GM19023 (cell line): ENCODE data around the gene DMWD.
"Not testable (repeated sequence)": the region's sequence is repeated elsewhere in the genome, so short reads cannot be mapped to it uniquely, and the experiment has no call there.

Source experiments
- ATAC-seq: cut with Tn5 transposase; IDR thresholded peaks from one replicate; pipeline ENCODE4 v1.9.1; 2021; ENCODE audit warnings: mild to moderate bottlenecking, moderate library complexity; ENCODE audit not compliant: unreplicated experiment

The DMWD gene

GRCh38 chr19:45817010-45817724 is 24.5 kb upstream of the DMWD start:
- peak; percentile 77 for ATAC-seq

GRCh38 chr19:45816236-45817009 is 23.8 kb upstream of the DMWD start:
- ATAC-seq = no peak

GRCh38 chr19:45815481-45816216 is 23.0 kb upstream of the DMWD start:
- no peak for ATAC-seq

- no peak for ATAC-seq
Observed at GRCh38 chr19:45814851-45815480, 22.3 kb upstream of the DMWD start, which contains the start of gene RSPH6A. Gene RSPH6A, minus strand, starts transcription at chr19:45815308. Its CDS starts 132 bp downstream, at chr19:45815176.

- no peak for ATAC-seq
Observed at GRCh38 chr19:45814166-45814780, 21.6 kb upstream of the DMWD start.

- no peak for ATAC-seq
Observed at GRCh38 chr19:45812297-45812696, 19.7 kb upstream of the DMWD start.

- ATAC-seq = no peak
Observed at GRCh38 chr19:45809643-45810159, 17.1 kb upstream of the DMWD start.

- no peak for ATAC-seq
Observed at GRCh38 chr19:45805719-45806118, 13.1 kb upstream of the DMWD start.

GRCh38 chr19:45804959-45805230 is 12.2 kb upstream of the DMWD start:
- ATAC-seq = no peak

GRCh38 chr19:45804140-45804958 is 11.7 kb upstream of the DMWD start:
- no peak for ATAC-seq

- no peak for ATAC-seq
Observed at GRCh38 chr19:45801603-45802175, 9.0 kb upstream of the DMWD start.

- ATAC-seq = no peak
Observed at GRCh38 chr19:45800070-45800553, 7.5 kb upstream of the DMWD start.

- ATAC-seq = not testable (repeated sequence)
Observed at GRCh38 chr19:45799541-45799940, 6.9 kb upstream of the DMWD start.

GRCh38 chr19:45798995-45799517 is 6.4 kb upstream of the DMWD start:
- ATAC-seq = no peak

GRCh38 chr19:45794627-45795026 is 2.0 kb upstream of the DMWD start:
- no peak for ATAC-seq

GRCh38 chr19:45793876-45794275 is 1.2 kb upstream of the DMWD start:
- ATAC-seq = no peak

- no peak for ATAC-seq
Observed at GRCh38 chr19:45793178-45793564, 526 bp upstream of the DMWD start.

GRCh38 chr19:45791744-45792469 is 738 bp downstream of the DMWD start:
- no peak for ATAC-seq
